ENCODE data around the gene HSD17B3.

DNA sequence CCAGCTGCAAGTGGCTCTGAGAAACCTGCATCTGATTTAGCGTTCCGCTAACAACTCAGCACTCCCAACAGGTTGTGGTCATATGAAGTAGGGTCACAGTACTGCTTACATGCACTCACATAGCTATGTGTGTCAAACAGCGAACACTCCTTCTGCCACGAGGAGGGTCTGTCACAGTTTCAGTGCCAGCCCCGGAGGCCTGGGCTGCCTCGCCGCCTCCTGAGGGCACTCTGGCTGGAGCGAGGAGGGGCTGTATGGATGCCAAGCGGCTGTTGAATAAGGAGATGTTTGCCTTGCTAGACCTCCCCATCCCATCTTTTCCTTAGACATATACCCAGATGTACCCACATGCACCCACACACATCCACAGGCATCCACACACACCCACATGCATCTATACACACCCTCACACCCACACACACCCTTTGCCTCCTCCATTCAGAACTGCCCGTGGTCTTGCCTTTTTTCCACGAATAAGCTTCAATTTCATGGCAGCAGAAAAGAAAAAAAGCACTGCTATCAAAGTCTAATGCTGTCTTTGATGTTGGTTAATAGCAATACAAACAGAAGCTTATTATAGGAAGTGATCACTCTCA is 95.7 kb downstream of the HSD17B3 start:
- no peak for TF ChIP-seq TAF1 (IDR thresholded peaks at IDR 0.05; ENCODE audit: borderline replicate concordance, low read depth, low read length)
- TF ChIP-seq POLR2A (IDR thresholded peaks at IDR 0.05; ENCODE audit: low read depth, low read length): no peak
- TF ChIP-seq POLR2AphosphoS5 (IDR thresholded peaks at IDR 0.05; ENCODE audit: low read depth, low read length): no peak

Data from GM12892 (cell line).